ENCODE results near the gene VANGL1. TPM values are rescaled to one million over a fixed set of nuclear protein-coding genes. Genes with fewer than 3 reads are reported as not detected.

Gene VANGL1
- total and polyA plus RNA-seq, 4 experiments from 2014 or later, result 1.5 to 2.3 (median 1.7) TPM

DNA sequence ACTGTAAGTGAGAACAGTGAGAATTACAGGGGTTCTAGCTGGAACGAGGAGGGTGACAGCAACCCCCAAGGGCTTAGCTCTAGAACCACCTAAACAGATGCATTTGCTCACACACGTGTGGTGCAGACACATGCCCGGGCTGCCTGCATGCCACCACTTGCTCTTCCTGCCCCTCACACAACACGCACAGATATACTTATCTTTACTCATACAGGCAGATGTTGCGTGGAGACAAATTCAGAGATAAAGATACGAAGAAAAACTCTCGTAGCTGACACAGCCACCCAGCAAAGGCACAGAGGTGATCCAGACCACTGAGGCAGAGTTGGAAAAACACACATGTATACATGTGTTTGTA, 13.5 kb downstream of the VANGL1 start:
- Histone ChIP-seq H3K4me1 (ENCODE audit: insufficient read depth, low read length) (no peaks in the 10 kb centered on the region), H3K9me3 (ENCODE audit: control insufficient read depth in 1 of 2, low read length in 2 of 2) (no peaks in the 10 kb centered on the region), H3K4me3 (ENCODE audit: low read length in 2 of 2) (no peak overlapping the region), H3K36me3 (ENCODE audit: insufficient read depth, low read length) (no peaks in the 10 kb centered on the region), H3K27ac (ENCODE audit: low read depth, low read length) (no peak overlapping the region), H3K27me3 (ENCODE audit: insufficient read depth, low read length) (no peaks in the 10 kb centered on the region)
- POLR2A ChIA-PET (ENCODE audit: partially characterized antibody), result no interaction called here
- peaks cover 0 to 6% (median 1%) of the 10 kb centered on the region in 4 donors for H3K4me1 Mint-ChIP-seq
- no peaks in the 10 kb centered on the region for H3K36me3 Mint-ChIP-seq
- H3K27me3 Mint-ChIP-seq, result no peaks in the 10 kb centered on the region
- H3K4me3 Mint-ChIP-seq, result no peak overlapping the region
- intact Hi-C loops (cut with micrococcal nuclease), result no loop called here
- H3K9me3 Mint-ChIP-seq, result no peaks in the 10 kb centered on the region
- CTCF ChIA-PET (ENCODE audit: partially characterized antibody), result no interaction called here
- DNase-seq, result no peak
- H3K27ac Mint-ChIP-seq, result no peak overlapping the region

DNA sequence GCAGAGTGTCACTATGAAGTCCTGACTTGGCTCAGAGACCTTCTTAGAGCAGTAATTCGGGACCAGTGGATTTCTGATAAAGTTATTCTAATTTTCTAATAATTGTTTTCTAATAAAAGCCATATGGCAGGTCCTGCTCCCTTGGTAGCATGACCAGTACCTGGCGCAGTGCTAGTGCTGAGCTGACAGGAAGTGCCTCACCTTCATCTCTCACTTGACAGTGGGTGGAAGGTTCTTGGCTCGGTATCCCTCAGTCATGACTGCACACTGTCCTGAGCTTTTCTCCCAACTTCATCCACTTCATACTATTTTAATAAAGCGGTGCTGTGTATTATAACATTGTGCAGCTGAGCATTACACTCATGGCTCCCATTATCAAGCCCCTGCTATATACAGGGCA, 14.1 kb downstream of the VANGL1 start:
- Histone ChIP-seq H3K9me3 (ENCODE audit: control insufficient read depth in 1 of 2, low read length in 2 of 2) (no peaks in the 10 kb centered on the region), H3K36me3 (ENCODE audit: insufficient read depth, low read length) (no peaks in the 10 kb centered on the region), H3K4me3 (ENCODE audit: low read length in 2 of 2) (no peak overlapping the region), H3K27me3 (ENCODE audit: insufficient read depth, low read length) (no peaks in the 10 kb centered on the region), H3K4me1 (ENCODE audit: insufficient read depth, low read length) (no peaks in the 10 kb centered on the region), H3K27ac (ENCODE audit: low read depth, low read length) (no peak overlapping the region)
- DNase-seq, result no peak
- intact Hi-C loops (cut with micrococcal nuclease), result no loop called here
- POLR2A ChIA-PET (ENCODE audit: partially characterized antibody), result no interaction called here
- H3K9me3 Mint-ChIP-seq, result no peaks in the 10 kb centered on the region
- H3K27ac Mint-ChIP-seq, result no peak overlapping the region
- no peak overlapping the region for H3K4me3 Mint-ChIP-seq
- no peaks in the 10 kb centered on the region for H3K27me3 Mint-ChIP-seq
- peaks cover 0 to 6% (median 1%) of the 10 kb centered on the region in 4 donors for H3K4me1 Mint-ChIP-seq
- no peaks in the 10 kb centered on the region for H3K36me3 Mint-ChIP-seq
- CTCF ChIA-PET (ENCODE audit: partially characterized antibody), result no interaction called here

DNA sequence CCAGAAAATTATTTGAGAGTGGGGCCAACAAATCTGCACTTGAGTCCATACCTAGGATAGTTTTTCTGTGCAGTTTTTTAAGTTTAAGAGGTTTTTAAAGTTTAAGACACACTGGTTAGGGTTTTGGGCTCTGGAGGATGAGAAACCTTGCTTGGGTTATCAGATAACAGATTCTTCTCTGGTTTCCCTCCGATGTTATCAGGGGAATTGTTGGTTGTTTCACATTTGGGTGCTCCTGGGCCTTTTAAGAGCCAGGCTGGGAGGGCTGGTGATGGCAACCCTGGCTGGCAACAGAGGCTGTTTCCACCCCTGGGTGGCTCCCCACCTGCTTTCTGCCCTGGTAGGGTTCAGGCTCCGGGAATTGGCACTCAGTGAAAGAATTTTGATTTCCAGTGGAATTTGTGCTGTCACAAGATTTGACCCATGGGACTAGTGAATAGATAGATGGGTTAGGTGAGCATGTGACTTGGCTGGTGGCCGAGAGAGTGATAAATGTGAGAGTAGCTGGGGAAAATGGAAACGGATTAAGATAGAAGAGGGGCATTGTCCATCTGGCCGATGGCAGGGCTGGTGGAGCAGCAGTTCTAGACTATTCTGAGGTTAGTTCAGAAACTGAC, 14.8 kb downstream of the VANGL1 start:
- Histone ChIP-seq H3K36me3 (ENCODE audit: insufficient read depth, low read length) (no peaks in the 10 kb centered on the region), H3K4me1 (ENCODE audit: insufficient read depth, low read length) (no peaks in the 10 kb centered on the region), H3K4me3 (ENCODE audit: low read length in 2 of 2) (no peak overlapping the region), H3K27me3 (ENCODE audit: insufficient read depth, low read length) (no peaks in the 10 kb centered on the region), H3K27ac (ENCODE audit: low read depth, low read length) (no peak overlapping the region), H3K9me3 (ENCODE audit: control insufficient read depth in 1 of 2, low read length in 2 of 2) (no peaks in the 10 kb centered on the region)
- Mint-ChIP-seq H3K27ac (no peak overlapping the region), H3K27me3 (no peaks in the 10 kb centered on the region), H3K4me3 (no peak overlapping the region), H3K36me3 (no peaks in the 10 kb centered on the region), H3K9me3 (no peaks in the 10 kb centered on the region), H3K4me1 (peaks cover 0 to 6% (median 1%) of the 10 kb centered on the region in 4 donors)
- ChIA-PET CTCF (ENCODE audit: partially characterized antibody) (no interaction called here), POLR2A (ENCODE audit: partially characterized antibody) (no interaction called here)
- intact Hi-C loops (cut with micrococcal nuclease), result no loop called here
- no peak for DNase-seq

DNA sequence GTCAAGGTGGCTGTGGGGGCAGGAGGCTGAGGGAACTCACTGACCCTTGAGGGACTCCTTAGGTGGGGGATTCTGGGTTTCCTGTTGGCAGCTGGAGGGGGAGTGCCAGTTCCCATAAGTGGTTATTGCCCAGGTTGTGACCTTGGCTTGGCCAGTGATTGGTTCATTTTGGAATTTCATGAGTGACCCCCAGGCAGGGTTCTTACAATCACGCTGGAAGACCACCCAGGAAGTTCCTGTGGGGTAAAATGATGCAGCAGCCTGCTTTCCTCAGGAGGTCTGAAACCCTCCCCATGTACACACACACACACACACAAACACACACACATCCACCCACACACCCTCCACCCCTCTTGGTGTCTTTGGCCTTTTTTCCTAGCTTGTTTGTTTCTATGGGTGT, 16.9 kb downstream of the VANGL1 start:
- H3K27me3 Mint-ChIP-seq, result no peaks in the 10 kb centered on the region
- Histone ChIP-seq H3K27ac (ENCODE audit: low read depth, low read length) (no peak overlapping the region), H3K4me3 (ENCODE audit: low read length in 2 of 2) (no peak overlapping the region), H3K4me1 (ENCODE audit: insufficient read depth, low read length) (no peaks in the 10 kb centered on the region), H3K36me3 (ENCODE audit: insufficient read depth, low read length) (no peaks in the 10 kb centered on the region), H3K27me3 (ENCODE audit: insufficient read depth, low read length) (no peaks in the 10 kb centered on the region), H3K9me3 (ENCODE audit: control insufficient read depth in 1 of 2, low read length in 2 of 2) (no peaks in the 10 kb centered on the region)
- ChIA-PET POLR2A (ENCODE audit: partially characterized antibody) (no interaction called here), CTCF (ENCODE audit: partially characterized antibody) (interaction anchor here (0.7 kb wide), 1 partner anchor 48 kb away, joined by 3 read pairs; no protein-coding TSS in a partner anchor)
- H3K27ac Mint-ChIP-seq, result no peak overlapping the region
- peaks cover 0 to 2% of the 10 kb centered on the region in 2 donors for H3K36me3 Mint-ChIP-seq
- DNase-seq, result no peak
- intact Hi-C loops (cut with micrococcal nuclease), result no loop called here
- H3K4me1 Mint-ChIP-seq, result peaks cover 0 to 6% (median 1%) of the 10 kb centered on the region in 4 donors
- no peak overlapping the region for H3K4me3 Mint-ChIP-seq
- no peaks in the 10 kb centered on the region for H3K9me3 Mint-ChIP-seq

DNA sequence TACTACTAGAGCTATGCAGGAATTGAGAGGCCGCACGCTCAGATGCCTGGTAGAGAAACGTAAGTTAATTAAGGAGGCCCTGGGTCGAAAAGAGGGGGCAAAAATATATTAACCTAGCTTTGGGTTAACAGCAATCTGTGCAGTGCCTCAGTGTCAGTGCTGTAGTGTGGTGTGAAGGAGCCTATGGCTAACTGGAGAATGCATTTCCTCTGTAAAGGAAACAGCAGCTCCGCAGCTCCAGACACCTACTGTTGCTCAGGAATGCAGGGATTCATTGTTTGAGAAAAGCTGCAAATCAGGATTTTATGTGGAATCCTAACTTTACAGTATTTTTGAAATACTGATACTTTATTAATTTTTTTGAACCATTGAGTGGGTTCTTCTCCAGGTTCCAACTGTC, 18.4 kb downstream of the VANGL1 start:
- Mint-ChIP-seq H3K36me3 (peaks cover 5 to 8% of the 10 kb centered on the region in 2 donors), H3K4me3 (no peak overlapping the region), H3K27ac (no peak overlapping the region), H3K27me3 (no peaks in the 10 kb centered on the region), H3K9me3 (no peaks in the 10 kb centered on the region), H3K4me1 (peaks cover 0 to 6% (median 0%) of the 10 kb centered on the region in 4 donors)
- H3K36me3 ChIP-seq (ENCODE audit: insufficient read depth, low read length), result no peaks in the 10 kb centered on the region
- CTCF ChIA-PET (ENCODE audit: partially characterized antibody), result no interaction called here
- no peak for DNase-seq
- H3K27me3 ChIP-seq (ENCODE audit: insufficient read depth, low read length), result no peaks in the 10 kb centered on the region
- no peaks in the 10 kb centered on the region for H3K4me1 ChIP-seq (ENCODE audit: insufficient read depth, low read length)
- no peak overlapping the region for H3K4me3 ChIP-seq (ENCODE audit: low read length in 2 of 2)
- no peak overlapping the region for H3K27ac ChIP-seq (ENCODE audit: low read depth, low read length)
- intact Hi-C loops (cut with micrococcal nuclease), result no loop called here
- H3K9me3 ChIP-seq (ENCODE audit: control insufficient read depth in 1 of 2, low read length in 2 of 2), result no peaks in the 10 kb centered on the region
- POLR2A ChIA-PET (ENCODE audit: partially characterized antibody), result no interaction called here

DNA sequence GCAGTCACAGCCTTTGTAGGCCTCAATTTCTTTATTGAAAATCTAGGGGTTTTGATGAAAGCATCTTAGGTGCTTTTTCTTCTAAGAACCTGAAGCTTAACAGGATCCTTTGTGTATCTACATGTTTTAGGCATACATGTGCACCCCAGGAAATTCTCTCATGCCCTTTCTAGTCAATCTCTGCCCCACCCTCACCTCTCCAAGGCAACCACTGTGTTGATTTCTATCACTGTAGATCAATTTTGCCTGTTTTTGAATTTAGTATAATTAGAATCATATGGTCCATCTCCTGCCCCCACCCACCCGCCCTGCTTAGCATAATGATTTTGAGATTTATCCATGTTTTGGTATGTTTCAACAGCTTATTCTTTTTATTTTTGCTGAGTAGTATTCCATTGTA, 19.4 kb downstream of the VANGL1 start:
- Histone ChIP-seq H3K4me3 (ENCODE audit: low read length in 2 of 2) (no peak overlapping the region), H3K9me3 (ENCODE audit: control insufficient read depth in 1 of 2, low read length in 2 of 2) (no peaks in the 10 kb centered on the region), H3K36me3 (ENCODE audit: insufficient read depth, low read length) (no peaks in the 10 kb centered on the region), H3K4me1 (ENCODE audit: insufficient read depth, low read length) (no peaks in the 10 kb centered on the region), H3K27ac (ENCODE audit: low read depth, low read length) (no peak overlapping the region), H3K27me3 (ENCODE audit: insufficient read depth, low read length) (no peaks in the 10 kb centered on the region)
- DNase-seq, result no peak
- H3K9me3 Mint-ChIP-seq, result no peaks in the 10 kb centered on the region
- CTCF ChIA-PET (ENCODE audit: partially characterized antibody), result no interaction called here
- POLR2A ChIA-PET (ENCODE audit: partially characterized antibody), result no interaction called here
- H3K4me1 Mint-ChIP-seq, result no peaks in the 10 kb centered on the region
- no peak overlapping the region for H3K4me3 Mint-ChIP-seq
- intact Hi-C loops (cut with micrococcal nuclease), result no loop called here
- no peaks in the 10 kb centered on the region for H3K27me3 Mint-ChIP-seq
- peaks cover 5 to 11% of the 10 kb centered on the region in 2 donors for H3K36me3 Mint-ChIP-seq
- no peak overlapping the region for H3K27ac Mint-ChIP-seq

DNA sequence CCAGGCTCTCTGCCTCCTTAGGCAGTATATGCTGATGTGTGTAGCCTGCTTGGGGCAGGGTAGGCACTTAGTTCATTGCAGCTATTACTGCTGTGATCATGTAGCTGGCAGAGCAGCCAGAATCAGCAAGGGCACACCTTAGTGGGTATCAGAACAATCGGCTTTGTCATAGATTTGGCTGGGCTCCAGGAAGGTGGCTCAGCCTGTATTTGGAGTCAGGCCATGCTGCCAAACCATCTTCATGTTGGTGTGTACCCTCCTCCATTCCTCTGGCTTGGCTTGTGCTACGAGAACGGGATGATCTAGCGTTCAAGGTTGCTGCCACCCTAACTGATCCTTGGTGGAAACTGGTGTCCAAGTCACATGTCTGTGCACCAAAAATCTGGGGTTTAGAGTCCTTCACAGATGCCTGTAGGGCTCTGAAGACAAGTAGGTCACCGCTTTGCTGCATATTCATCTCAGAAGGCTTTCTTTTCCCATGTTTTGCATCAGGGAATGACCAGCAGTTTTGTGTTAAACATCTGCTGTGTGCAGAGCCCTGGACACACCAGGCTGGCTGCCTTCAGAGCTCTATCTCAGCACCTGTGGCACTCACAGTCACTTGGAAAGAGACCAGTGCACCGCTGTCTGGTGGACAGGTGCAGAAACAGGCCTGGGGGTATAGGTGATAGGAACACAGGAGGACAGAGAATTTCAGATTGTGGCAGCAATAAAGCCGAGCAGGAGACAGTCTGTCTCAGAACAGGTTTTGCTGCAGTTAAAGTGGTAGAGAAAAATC, 23.7 kb downstream of the VANGL1 start:
- ChIA-PET POLR2A (ENCODE audit: partially characterized antibody) (no interaction called here), CTCF (ENCODE audit: partially characterized antibody) (no interaction called here)
- H3K4me3 Mint-ChIP-seq, result no peak overlapping the region
- Histone ChIP-seq H3K4me3 (ENCODE audit: low read length in 2 of 2) (no peak overlapping the region), H3K4me1 (ENCODE audit: insufficient read depth, low read length) (no peaks in the 10 kb centered on the region), H3K36me3 (ENCODE audit: insufficient read depth, low read length) (no peaks in the 10 kb centered on the region), H3K9me3 (ENCODE audit: control insufficient read depth in 1 of 2, low read length in 2 of 2) (no peaks in the 10 kb centered on the region), H3K27me3 (ENCODE audit: insufficient read depth, low read length) (no peaks in the 10 kb centered on the region), H3K27ac (ENCODE audit: low read depth, low read length) (no peak overlapping the region)
- H3K9me3 Mint-ChIP-seq, result peaks cover 0 to 2% (median 0%) of the 10 kb centered on the region in 8 donors
- H3K27ac Mint-ChIP-seq, result no peak overlapping the region
- peaks cover 5 to 11% of the 10 kb centered on the region in 2 donors for H3K36me3 Mint-ChIP-seq
- intact Hi-C loops (cut with micrococcal nuclease), result no loop called here
- H3K4me1 Mint-ChIP-seq, result no peaks in the 10 kb centered on the region
- no peak for DNase-seq
- no peaks in the 10 kb centered on the region for H3K27me3 Mint-ChIP-seq

Measured in CD4-positive, alpha-beta memory T cell (primary cell).